SK-N-SH (cell line): ENCODE data around the gene ZNF662.

Experiments used
- CTCF ChIP-seq: fragments of 200-600 bp; sonication (generic); IDR thresholded peaks from 2 replicates; pipeline ENCODE4 v1.6.1; 2017; ENCODE audit warnings: antibody characterized with exemption, mild to moderate bottlenecking, moderate library complexity
- ELF1 ChIP-seq: IDR thresholded peaks from 2 replicates; pipeline ENCODE4 v1.4.0; 2012
- EP300 ChIP-seq, 2 experiments: IDR thresholded peaks; 2 replicates each; pipeline versions ENCODE4 v1.4.0 to v1.6.1; 2012; ENCODE audit warnings: borderline replicate concordance in 1 of 2, low read depth in 1 of 2, low read length in 1 of 2
- FOSL2 ChIP-seq: IDR thresholded peaks from 2 replicates; pipeline ENCODE4 v1.4.0; 2012; ENCODE audit warnings: low read depth, mild to moderate bottlenecking, moderate library complexity, borderline replicate concordance
- FOXM1 ChIP-seq: IDR thresholded peaks from 2 replicates; pipeline ENCODE4 v1.4.0; 2012; ENCODE audit warnings: low read depth, mild to moderate bottlenecking
- MAX ChIP-seq: IDR thresholded peaks from 2 replicates; pipeline ENCODE4 v1.4.0; 2012; ENCODE audit warnings: low read depth
- MEF2A ChIP-seq: IDR thresholded peaks from 2 replicates; pipeline ENCODE4 v1.4.0; 2012; ENCODE audit warnings: low read depth, borderline replicate concordance
- POLR2AphosphoS5 ChIP-seq: IDR thresholded peaks from 2 replicates; pipeline ENCODE4 v1.6.1; 2012; ENCODE audit warnings: low read depth, low read length
- RCOR1 ChIP-seq: fragments of 150-350 bp; IDR thresholded peaks from 2 replicates; pipeline ENCODE4 v1.6.1; 2017; ENCODE audit warnings: antibody characterized with exemption, low read length

DNA sequence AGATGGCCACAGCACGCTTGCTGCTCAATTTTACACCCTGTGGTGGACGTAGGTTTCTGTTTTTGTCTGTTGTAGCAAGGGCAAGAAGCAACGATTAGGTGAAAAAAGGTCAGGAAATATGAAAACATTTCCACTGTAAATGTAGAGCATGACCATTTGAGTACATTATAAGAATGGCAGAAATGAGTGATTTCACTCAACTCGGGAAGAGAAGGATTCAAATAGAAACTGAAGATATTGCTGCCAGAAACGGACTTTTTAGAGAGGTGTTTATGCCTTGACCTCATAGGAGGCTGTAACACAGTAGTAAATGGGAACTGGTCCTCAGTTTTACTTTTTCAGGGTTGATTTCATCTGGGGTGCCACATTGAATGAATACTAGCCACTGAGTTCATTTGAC lies 40.1 kb downstream of the ZNF662 start:
- TF ChIP-seq EP300 (IDR thresholded peaks at IDR 0.05; ENCODE audit: borderline replicate concordance in 1 of 2, low read depth in 1 of 2, low read length in 1 of 2) (no peak), CTCF (no peak), FOSL2 (no peak), ELF1 (no peak), RCOR1 (no peak), MAX (no peak), MEF2A (no peak), FOXM1 (no peak), POLR2AphosphoS5 (no peak)
